OCI-LY7 (cell line): Measurements from ENCODE around the gene SLC2A10.

Experiments
- CTCF ChIP-seq: fragments of 200-600 bp; sonication (generic); conservative IDR thresholded peaks from 2 replicates; pipeline ENCODE4 v1.5.1; 2014; ENCODE audit warnings: mild to moderate bottlenecking, antibody characterized with exemption, low read length, moderate library complexity, mixed read lengths
- EZH2phosphoT487 ChIP-seq: fragments of 200-600 bp; sonication (generic); IDR thresholded peaks from 2 replicates; pipeline ENCODE4 v1.6.1; 2018; ENCODE audit warnings: low read depth, borderline replicate concordance, mild to moderate bottlenecking, mixed run types, antibody characterized with exemption, low read length, moderate library complexity, mixed read lengths

- TF ChIP-seq CTCF: no peak
- no peak for TF ChIP-seq EZH2phosphoT487
These were observed 13.6 kb upstream of the SLC2A10 start for GRCh38 chr20:46695892-46696291.
